ENCODE measurements around the gene GPX4. TPM values are rescaled to one million over a fixed set of nuclear protein-coding genes. Genes with fewer than 3 reads are reported as not detected.

Gene GPX4
- total and polyA plus RNA-seq, 2 experiments from 2014 or later: 351 to 573 TPM

DNA sequence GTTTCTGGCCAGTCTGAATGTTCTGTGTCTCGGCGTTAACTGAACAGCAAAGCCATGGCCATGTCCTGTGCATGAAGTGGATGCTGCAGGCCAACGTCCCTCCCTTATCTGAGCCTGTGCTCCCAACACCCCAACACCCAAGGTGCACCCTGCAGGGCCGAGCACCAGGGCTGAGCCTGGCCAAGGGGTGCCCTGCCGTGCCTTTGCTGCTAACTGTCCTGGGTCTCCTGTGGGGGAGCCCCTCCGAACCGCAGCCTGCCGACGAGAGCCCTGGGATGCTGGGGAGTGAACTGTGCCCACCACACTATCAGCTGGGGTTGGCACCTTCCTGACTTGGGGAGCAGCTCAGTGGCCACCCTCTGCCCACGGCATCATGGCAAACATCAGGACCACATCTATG, 17.6 kb downstream of the GPX4 start:
- Histone ChIP-seq H3K9me2 (ENCODE audit: insufficient read depth) (no peaks in the 10 kb centered on the region), H2AFZ (no peak overlapping the region), H3K4me3 (no peak overlapping the region), H3F3A (replicated peaks; ENCODE audit: low read depth) (0 out of 2 replicates have a peak, but pooled peaks cover 6% of the 10 kb centered on the region), H3K27me3 (ENCODE audit: insufficient read depth) (no peaks in the 10 kb centered on the region), H3K36me3 (ENCODE audit: insufficient read depth) (no peaks in the 10 kb centered on the region), H3K79me2 (replicated peaks; ENCODE audit: insufficient read depth) (no peaks in the 10 kb centered on the region), H4K20me1 (replicated peaks; ENCODE audit: insufficient read depth) (no peaks in the 10 kb centered on the region; the same call in 1 of the 2 replicates), H3K4me1 (ENCODE audit: insufficient read depth) (no peaks in the 10 kb centered on the region), H3K27ac (ENCODE audit: low read depth) (no peak overlapping the region), H3K4me2 (no peak overlapping the region)
- no peak for DNase-seq (ENCODE audit: low spot score)
- Mint-ChIP-seq H3K4me1 (peaks cover 2% of the 10 kb centered on the region), H3K36me3 (ENCODE audit: low read depth) (peaks cover 26% of the 10 kb centered on the region), H3K4me3 (no peak overlapping the region), H3K9me3 (no peaks in the 10 kb centered on the region; the same call in 2 of the 3 replicates), H3K27me3 (ENCODE audit: insufficient read depth, low read depth, poor library complexity) (peaks cover 2% of the 10 kb centered on the region), H3K27ac (no peak overlapping the region)
- ATAC-seq: no peak
- TF ChIP-seq STAT1 (IDR thresholded peaks at IDR 0.05; ENCODE audit: unreplicated experiment) (no peak), ZNF331 (CRISPR knock-in tag; IDR thresholded peaks at IDR 0.05; ENCODE audit: low read depth) (no peak), EZH2 (IDR thresholded peaks at IDR 0.05; ENCODE audit: low read depth, unreplicated experiment) (no peak), NANOG (IDR thresholded peaks at IDR 0.05; ENCODE audit: borderline replicate concordance) (no peak), POLR2AphosphoS5 (IDR thresholded peaks at IDR 0.05; ENCODE audit: low read depth) (no peak), JUNB (IDR thresholded peaks at IDR 0.05; ENCODE audit: unreplicated experiment) (no peak), ZNF114 (CRISPR knock-in tag; IDR thresholded peaks at IDR 0.05) (no peak), CREB1 (CRISPR knock-in tag; IDR thresholded peaks at IDR 0.05; ENCODE audit: low read depth) (no peak)
- TF ChIP-seq, protein P1, sequence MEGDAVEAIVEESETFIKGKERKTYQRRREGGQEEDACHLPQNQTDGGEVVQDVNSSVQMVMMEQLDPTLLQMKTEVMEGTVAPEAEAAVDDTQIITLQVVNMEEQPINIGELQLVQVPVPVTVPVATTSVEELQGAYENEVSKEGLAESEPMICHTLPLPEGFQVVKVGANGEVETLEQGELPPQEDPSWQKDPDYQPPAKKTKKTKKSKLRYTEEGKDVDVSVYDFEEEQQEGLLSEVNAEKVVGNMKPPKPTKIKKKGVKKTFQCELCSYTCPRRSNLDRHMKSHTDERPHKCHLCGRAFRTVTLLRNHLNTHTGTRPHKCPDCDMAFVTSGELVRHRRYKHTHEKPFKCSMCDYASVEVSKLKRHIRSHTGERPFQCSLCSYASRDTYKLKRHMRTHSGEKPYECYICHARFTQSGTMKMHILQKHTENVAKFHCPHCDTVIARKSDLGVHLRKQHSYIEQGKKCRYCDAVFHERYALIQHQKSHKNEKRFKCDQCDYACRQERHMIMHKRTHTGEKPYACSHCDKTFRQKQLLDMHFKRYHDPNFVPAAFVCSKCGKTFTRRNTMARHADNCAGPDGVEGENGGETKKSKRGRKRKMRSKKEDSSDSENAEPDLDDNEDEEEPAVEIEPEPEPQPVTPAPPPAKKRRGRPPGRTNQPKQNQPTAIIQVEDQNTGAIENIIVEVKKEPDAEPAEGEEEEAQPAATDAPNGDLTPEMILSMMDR (conservative IDR thresholded peaks at IDR 0.05; ENCODE audit: low read depth in 2 of 2): no peak
- TF ChIP-seq, protein P2, sequence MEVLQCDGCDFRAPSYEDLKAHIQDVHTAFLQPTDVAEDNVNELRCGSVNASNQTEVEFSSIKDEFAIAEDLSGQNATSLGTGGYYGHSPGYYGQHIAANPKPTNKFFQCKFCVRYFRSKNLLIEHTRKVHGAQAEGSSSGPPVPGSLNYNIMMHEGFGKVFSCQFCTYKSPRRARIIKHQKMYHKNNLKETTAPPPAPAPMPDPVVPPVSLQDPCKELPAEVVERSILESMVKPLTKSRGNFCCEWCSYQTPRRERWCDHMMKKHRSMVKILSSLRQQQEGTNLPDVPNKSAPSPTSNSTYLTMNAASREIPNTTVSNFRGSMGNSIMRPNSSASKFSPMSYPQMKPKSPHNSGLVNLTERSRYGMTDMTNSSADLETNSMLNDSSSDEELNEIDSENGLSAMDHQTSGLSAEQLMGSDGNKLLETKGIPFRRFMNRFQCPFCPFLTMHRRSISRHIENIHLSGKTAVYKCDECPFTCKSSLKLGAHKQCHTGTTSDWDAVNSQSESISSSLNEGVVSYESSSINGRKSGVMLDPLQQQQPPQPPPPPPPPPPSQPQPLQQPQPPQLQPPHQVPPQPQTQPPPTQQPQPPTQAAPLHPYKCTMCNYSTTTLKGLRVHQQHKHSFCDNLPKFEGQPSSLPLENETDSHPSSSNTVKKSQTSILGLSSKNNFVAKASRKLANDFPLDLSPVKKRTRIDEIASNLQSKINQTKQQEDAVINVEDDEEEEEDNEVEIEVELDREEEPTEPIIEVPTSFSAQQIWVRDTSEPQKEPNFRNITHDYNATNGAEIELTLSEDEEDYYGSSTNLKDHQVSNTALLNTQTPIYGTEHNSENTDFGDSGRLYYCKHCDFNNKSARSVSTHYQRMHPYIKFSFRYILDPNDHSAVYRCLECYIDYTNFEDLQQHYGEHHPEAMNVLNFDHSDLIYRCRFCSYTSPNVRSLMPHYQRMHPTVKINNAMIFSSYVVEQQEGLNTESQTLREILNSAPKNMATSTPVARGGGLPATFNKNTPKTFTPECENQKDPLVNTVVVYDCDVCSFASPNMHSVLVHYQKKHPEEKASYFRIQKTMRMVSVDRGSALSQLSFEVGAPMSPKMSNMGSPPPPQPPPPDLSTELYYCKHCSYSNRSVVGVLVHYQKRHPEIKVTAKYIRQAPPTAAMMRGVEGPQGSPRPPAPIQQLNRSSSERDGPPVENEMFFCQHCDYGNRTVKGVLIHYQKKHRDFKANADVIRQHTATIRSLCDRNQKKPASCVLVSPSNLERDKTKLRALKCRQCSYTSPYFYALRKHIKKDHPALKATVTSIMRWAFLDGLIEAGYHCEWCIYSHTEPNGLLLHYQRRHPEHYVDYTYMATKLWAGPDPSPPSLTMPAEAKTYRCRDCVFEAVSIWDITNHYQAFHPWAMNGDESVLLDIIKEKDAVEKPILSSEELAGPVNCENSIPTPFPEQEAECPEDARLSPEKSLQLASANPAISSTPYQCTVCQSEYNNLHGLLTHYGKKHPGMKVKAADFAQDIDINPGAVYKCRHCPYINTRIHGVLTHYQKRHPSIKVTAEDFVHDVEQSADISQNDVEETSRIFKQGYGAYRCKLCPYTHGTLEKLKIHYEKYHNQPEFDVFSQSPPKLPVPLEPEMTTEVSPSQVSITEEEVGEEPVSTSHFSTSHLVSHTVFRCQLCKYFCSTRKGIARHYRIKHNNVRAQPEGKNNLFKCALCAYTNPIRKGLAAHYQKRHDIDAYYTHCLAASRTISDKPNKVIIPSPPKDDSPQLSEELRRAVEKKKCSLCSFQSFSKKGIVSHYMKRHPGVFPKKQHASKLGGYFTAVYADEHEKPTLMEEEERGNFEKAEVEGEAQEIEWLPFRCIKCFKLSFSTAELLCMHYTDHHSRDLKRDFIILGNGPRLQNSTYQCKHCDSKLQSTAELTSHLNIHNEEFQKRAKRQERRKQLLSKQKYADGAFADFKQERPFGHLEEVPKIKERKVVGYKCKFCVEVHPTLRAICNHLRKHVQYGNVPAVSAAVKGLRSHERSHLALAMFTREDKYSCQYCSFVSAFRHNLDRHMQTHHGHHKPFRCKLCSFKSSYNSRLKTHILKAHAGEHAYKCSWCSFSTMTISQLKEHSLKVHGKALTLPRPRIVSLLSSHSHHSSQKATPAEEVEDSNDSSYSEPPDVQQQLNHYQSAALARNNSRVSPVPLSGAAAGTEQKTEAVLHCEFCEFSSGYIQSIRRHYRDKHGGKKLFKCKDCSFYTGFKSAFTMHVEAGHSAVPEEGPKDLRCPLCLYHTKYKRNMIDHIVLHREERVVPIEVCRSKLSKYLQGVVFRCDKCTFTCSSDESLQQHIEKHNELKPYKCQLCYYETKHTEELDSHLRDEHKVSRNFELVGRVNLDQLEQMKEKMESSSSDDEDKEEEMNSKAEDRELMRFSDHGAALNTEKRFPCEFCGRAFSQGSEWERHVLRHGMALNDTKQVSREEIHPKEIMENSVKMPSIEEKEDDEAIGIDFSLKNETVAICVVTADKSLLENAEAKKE (CRISPR knock-in tag; IDR thresholded peaks at IDR 0.05): no peak
- TF ChIP-seq, protein P3, sequence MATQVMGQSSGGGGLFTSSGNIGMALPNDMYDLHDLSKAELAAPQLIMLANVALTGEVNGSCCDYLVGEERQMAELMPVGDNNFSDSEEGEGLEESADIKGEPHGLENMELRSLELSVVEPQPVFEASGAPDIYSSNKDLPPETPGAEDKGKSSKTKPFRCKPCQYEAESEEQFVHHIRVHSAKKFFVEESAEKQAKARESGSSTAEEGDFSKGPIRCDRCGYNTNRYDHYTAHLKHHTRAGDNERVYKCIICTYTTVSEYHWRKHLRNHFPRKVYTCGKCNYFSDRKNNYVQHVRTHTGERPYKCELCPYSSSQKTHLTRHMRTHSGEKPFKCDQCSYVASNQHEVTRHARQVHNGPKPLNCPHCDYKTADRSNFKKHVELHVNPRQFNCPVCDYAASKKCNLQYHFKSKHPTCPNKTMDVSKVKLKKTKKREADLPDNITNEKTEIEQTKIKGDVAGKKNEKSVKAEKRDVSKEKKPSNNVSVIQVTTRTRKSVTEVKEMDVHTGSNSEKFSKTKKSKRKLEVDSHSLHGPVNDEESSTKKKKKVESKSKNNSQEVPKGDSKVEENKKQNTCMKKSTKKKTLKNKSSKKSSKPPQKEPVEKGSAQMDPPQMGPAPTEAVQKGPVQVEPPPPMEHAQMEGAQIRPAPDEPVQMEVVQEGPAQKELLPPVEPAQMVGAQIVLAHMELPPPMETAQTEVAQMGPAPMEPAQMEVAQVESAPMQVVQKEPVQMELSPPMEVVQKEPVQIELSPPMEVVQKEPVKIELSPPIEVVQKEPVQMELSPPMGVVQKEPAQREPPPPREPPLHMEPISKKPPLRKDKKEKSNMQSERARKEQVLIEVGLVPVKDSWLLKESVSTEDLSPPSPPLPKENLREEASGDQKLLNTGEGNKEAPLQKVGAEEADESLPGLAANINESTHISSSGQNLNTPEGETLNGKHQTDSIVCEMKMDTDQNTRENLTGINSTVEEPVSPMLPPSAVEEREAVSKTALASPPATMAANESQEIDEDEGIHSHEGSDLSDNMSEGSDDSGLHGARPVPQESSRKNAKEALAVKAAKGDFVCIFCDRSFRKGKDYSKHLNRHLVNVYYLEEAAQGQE (IDR thresholded peaks at IDR 0.05; ENCODE audit: unreplicated experiment): no peak
